Psoas muscle (tissue), 8 donors: ENCODE results near the gene MAPKAP1. TPM values are rescaled to one million over a fixed set of nuclear protein-coding genes. Genes with fewer than 3 reads are reported as not detected.

Source experiments
- ATAC-seq, 4 donors: fragments of 200-7000 bp; cut with Tn5 transposase; one replicate each; pipeline ENCODE4 v1.9.1; 2020; ENCODE audit warnings: moderate library complexity in 3 of 4, mild to moderate bottlenecking in 2 of 4
- DNase-seq, 2 donors: peaks; one replicate each; pipeline ENCODE4 v3.0.0-alpha.2; 2020
- H3K27ac ChIP-seq: fragments of 200-600 bp; one replicate; pipeline ENCODE4 v1.8.0; 2022
- H3K27me3 ChIP-seq, 3 donors: fragments of 200-600 bp in 1 of 3; one replicate each; pipeline versions ENCODE4 v1.6.1 to v1.8.0; 2013 to 2022; ENCODE audit warnings: low read length in 2 of 3, mild to moderate bottlenecking in 2 of 3, moderate library complexity in 1 of 3; ENCODE audit not compliant: insufficient read depth in 3 of 3
- H3K36me3 ChIP-seq, 2 donors: fragments of 200-600 bp in 1 of 2; one replicate each; pipeline versions ENCODE4 v1.6.1 to v1.8.0; 2013 to 2022; ENCODE audit warnings: low read depth in 1 of 2, mild to moderate bottlenecking in 1 of 2, moderate library complexity in 1 of 2; ENCODE audit not compliant: insufficient read depth in 1 of 2
- H3K4me1 ChIP-seq: fragments of 200-600 bp; one replicate; pipeline ENCODE4 v1.8.0; 2022
- H3K4me3 ChIP-seq: fragments of 200-600 bp; one replicate; pipeline ENCODE4 v1.8.0; 2022; ENCODE audit warnings: mild to moderate bottlenecking
- H3K9me3 ChIP-seq: fragments of 200-600 bp; one replicate; pipeline ENCODE4 v1.8.0; 2022
- WGBS, 3 donors: extraction: QIAGEN DNeasy Blood & Tissue Kit; methylation state at CpG; one replicate each; pipeline versions ENCODE4 v1.1.6 to v1.1.7; 2013; 5-methylcytosine and 5-hydroxymethylcytosine counted together
- intact Hi-C, 2 donors: fragments of 100-400 bp; cut with DNase I; formaldehyde crosslinking; loops; one replicate each; pipeline versions ENCODE4 v1.11.0 to v1.14.2; 2022
- polyA plus RNA-seq, 3 donors: library from polyadenylated mRNA; stranded (reverse); fragments of 200-250 nt; gene quantifications; one replicate each; pipeline ENCODE4 v1.2.3, GENCODE V29; 2013
- total RNA-seq, 4 donors: library from RNA; stranded (reverse); fragmentation: NEBNext Ultra II Directional in 2 of 4; extraction: Animal tissue kit (Norgen Biotek cat#: 25700) in 2 of 4; gene quantifications; one replicate each; pipeline versions ENCODE4 v1.2.1 to v1.2.4, GENCODE V29; 2021 to 2023
- TF ChIP-seq, protein P1 (sequence below): fragments of 200-600 bp; IDR thresholded peaks from one replicate; pipeline ENCODE4 v1.8.0; 2022; ENCODE audit warnings: antibody characterized with exemption
- donor health status: healthy with polysubstance abuse.
- donor health status: DM: no; HTN: no; CAD: no; lungs with moderate emphysema.
- donor health status: Bipolar disorder and iron deficiency.
- donor health status: healthy.
- donor health status: DM: yes; HTN: yes; CAD: no.
- donor health status: DM: no; HTN: no; CAD: no.
- donor health status: DM: no; HTN: no; CAD: no.
- donor health status: DM: yes; HTN: yes; CAD: no.

MAPKAP1 gene
- total and polyA plus RNA-seq, 7 donors, result 64.2 to 124 (median 90.4) TPM

DNA sequence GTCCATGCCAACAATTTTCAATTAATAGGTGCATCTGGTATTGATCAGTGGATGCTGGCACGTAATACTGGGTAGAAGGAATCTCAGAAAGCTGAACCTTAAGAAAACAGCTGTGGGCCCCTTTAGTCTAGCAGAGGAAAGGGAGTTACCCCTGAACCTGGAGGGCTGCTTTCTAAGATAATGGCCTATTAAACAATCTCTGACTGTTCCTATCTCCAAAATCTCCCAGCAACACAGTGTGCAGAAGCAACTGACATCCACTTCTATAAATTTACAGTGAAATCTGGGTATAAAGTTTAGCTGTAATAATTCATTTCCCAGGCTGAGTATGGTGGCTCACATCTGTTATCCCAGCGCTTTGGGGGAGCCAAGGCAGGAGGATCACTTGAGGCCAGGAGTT is 198.8 kb downstream of the MAPKAP1 start:
- TF ChIP-seq, protein P1, sequence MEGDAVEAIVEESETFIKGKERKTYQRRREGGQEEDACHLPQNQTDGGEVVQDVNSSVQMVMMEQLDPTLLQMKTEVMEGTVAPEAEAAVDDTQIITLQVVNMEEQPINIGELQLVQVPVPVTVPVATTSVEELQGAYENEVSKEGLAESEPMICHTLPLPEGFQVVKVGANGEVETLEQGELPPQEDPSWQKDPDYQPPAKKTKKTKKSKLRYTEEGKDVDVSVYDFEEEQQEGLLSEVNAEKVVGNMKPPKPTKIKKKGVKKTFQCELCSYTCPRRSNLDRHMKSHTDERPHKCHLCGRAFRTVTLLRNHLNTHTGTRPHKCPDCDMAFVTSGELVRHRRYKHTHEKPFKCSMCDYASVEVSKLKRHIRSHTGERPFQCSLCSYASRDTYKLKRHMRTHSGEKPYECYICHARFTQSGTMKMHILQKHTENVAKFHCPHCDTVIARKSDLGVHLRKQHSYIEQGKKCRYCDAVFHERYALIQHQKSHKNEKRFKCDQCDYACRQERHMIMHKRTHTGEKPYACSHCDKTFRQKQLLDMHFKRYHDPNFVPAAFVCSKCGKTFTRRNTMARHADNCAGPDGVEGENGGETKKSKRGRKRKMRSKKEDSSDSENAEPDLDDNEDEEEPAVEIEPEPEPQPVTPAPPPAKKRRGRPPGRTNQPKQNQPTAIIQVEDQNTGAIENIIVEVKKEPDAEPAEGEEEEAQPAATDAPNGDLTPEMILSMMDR, result no peak
- 98 to 100% (median 98%) methylated on average over 2 of the region's 2 CpGs for WGBS, 3 donors
- no peak overlapping the region for H3K27ac ChIP-seq

DNA sequence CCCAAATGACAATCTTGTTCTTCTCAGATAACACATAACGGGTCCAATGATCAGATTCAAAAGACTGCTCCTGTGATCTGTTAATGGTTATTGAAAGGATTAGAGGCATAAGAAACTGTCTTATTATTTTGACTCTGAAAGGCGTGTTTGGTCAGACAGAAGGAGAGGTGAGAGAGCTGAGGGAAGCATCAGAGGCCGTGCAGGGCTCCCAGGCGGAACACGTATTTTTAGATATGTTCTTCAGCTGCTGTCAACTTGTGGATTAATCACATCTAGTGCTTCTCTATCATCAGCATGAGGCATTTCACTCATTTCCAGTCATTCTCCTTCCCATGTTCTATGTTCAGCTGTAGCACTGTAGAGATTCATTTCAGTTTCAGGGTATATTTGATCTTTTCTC is 199.8 kb downstream of the MAPKAP1 start:
- Histone ChIP-seq H3K4me3 (no peak overlapping the region), H3K4me1 (peaks cover 14% of the 10 kb centered on the region), H3K27ac (no peak overlapping the region), H3K27me3 (no peaks in the 10 kb centered on the region), H3K9me3 (no peaks in the 10 kb centered on the region), H3K36me3 (peaks cover 0 to 8% of the 10 kb centered on the region in 2 donors)
- 93 to 99% (median 97%) methylated on average over 5 of the region's 5 CpGs for WGBS, 3 donors
- no peak for DNase-seq
- no peak for ATAC-seq
- TF ChIP-seq, protein P1, result no peak
- intact Hi-C loops, result no loop called here

More for the DNA sequence above, 198.8 kb downstream of the MAPKAP1 start:
- intact Hi-C loops, result no loop called here
- ATAC-seq (no peak), DNase-seq (no peak)
- Histone ChIP-seq H3K36me3 (peaks cover 0 to 8% of the 10 kb centered on the region in 2 donors), H3K27me3 (no peaks in the 10 kb centered on the region), H3K4me3 (no peak overlapping the region), H3K4me1 (peaks cover 19% of the 10 kb centered on the region), H3K9me3 (no peaks in the 10 kb centered on the region)

DNA sequence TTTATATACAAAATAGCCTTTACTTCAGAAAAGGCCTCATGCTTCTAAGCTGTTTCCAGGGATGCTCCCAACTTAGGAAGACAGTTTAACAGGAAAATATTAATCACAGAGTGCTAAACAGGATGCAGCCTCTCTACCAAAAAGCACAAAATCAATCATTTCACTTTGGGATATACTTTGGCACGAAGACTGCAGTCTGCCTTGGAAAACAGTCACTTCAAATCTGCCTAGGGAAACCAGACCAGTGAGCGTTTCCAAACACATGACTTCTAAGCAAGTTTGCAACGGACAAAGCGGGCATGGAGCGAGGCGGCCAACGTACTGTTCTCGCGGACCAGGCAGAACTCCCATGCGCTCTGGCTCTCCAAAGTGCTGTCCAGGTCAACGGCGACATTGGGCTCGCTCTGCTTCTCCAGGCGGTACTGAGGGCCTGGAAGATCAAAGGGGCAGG is 201.0 kb downstream of the MAPKAP1 start:
- peaks cover 8% of the 10 kb centered on the region for H3K4me1 ChIP-seq
- WGBS, 3 donors, result 63 to 78% (median 66%) methylated on average over 14 of the region's 14 CpGs
- ATAC-seq, result no peak
- no peak overlapping the region for H3K27ac ChIP-seq
- intact Hi-C loops, result no loop called here
- no peaks in the 10 kb centered on the region for H3K9me3 ChIP-seq
- no peak overlapping the region for H3K4me3 ChIP-seq
- TF ChIP-seq, protein P1, result no peak
- peak in 1 of 2 donors; percentile 20 for DNase-seq
- no peaks in the 10 kb centered on the region for H3K27me3 ChIP-seq
- peaks cover 0 to 8% of the 10 kb centered on the region in 2 donors for H3K36me3 ChIP-seq

DNA sequence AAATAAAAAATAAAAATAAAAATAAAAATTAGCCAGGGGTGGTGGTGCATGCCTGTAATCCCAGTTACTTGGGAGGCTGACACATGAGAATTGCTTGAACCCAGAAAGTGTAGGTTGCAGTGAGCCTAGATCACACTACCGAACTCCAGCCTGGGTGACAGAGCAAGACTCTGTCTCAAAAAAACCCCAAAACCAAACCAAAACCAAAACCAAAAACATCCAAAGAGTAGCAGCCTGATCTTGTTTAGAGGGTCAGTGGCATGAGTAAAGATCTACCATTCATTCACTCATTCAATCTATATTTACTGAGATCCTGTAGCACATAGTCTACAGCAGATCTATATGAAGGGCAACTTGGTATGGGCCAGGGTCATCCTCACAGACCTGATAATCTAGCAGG is 202.4 kb downstream of the MAPKAP1 start:
- TF ChIP-seq, protein P1, result no peak
- ATAC-seq (no peak), DNase-seq (no peak)
- no peaks in the 10 kb centered on the region for H3K9me3 ChIP-seq
- H3K27ac ChIP-seq, result no peak overlapping the region
- no peak overlapping the region for H3K4me3 ChIP-seq
- intact Hi-C loops, result no loop called here
- peaks cover 8% of the 10 kb centered on the region for H3K4me1 ChIP-seq
- peaks cover 0 to 8% of the 10 kb centered on the region in 2 donors for H3K36me3 ChIP-seq
- no peaks in the 10 kb centered on the region for H3K27me3 ChIP-seq
- 89 to 100% (median 95%) methylated on average over 1 of the region's 1 CpG for WGBS, 3 donors

DNA sequence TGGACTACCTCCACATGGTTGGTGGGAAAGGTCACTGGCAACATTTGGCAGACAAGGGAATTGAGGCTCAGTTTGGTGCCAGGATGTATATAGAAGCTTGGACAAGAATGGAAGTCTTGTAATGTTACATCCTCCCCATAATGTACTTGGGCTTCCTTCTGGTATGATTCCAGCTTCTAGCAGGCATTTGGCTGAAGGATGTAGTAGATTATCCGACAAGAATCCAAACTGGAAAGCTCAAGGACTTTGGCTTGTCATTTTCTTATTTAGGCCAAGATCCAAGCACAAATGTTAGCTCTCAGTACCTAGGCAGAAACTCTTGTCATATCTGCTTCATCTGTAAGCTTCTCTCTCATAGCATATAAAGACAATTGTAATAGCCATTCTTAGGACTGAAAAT is 209.1 kb downstream of the MAPKAP1 start:
- Histone ChIP-seq H3K4me1 (no peaks in the 10 kb centered on the region), H3K9me3 (no peaks in the 10 kb centered on the region), H3K36me3 (no peaks in the 10 kb centered on the region), H3K27me3 (no peaks in the 10 kb centered on the region), H3K27ac (no peak overlapping the region), H3K4me3 (no peak overlapping the region)
- ATAC-seq, result no peak
- no peak for DNase-seq
- 30 to 45% (median 36%) methylated on average over 1 of the region's 1 CpG for WGBS, 3 donors
- intact Hi-C loops, result no loop called here
- TF ChIP-seq, protein P1, result no peak
